ENCODE measurements around the gene SEC24D. TPM values are rescaled to one million over a fixed set of nuclear protein-coding genes. Genes with fewer than 3 reads are reported as not detected.

Gene SEC24D
- total RNA-seq, 1 experiment from 2014 or later, result 35.8 TPM

DNA sequence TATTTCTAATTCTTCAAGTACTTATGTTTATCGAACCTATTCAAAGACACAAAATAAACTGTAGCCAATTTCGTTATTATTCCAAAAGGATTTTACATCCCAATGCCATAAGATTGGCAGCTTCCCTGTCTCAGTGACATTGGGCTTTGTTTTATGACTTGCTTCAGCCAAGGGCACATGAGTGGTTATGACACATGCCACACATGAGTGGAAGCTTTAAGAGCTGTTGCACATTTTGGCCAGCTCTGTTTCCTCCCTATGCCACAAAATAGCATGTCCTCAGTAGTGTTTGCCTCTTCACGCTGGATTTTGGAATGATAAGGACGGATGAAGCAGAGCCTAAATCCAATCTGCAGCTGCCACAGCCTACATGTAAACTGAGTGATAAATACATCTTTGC is 21.9 kb downstream of the SEC24D start:
- BruUV-seq (replicated peaks), result no TSS peak
- ChIA-PET POLR2A (ENCODE audit: low non-redundant PET) (no interaction called here), CTCF (no interaction called here)
- Histone ChIP-seq H3K4me3 (ENCODE audit: low read depth, low read length, poor library complexity, severe bottlenecking) (no peak overlapping the region), H3K27me3 (replicated peaks; ENCODE audit: insufficient read depth, low read depth, low read length, poor library complexity) (no peaks in the 10 kb centered on the region), H3K9me3 (ENCODE audit: low read depth, low read length, poor library complexity, severe bottlenecking) (no peaks in the 10 kb centered on the region), H3K27ac (ENCODE audit: low read depth, low read length, poor library complexity, severe bottlenecking) (no peak overlapping the region), H3K36me3 (ENCODE audit: insufficient read depth, low read length, poor library complexity, severe bottlenecking) (peaks cover 43% of the 10 kb centered on the region), H3K4me1 (ENCODE audit: insufficient read depth, low read length, poor library complexity, severe bottlenecking) (peaks cover 25% of the 10 kb centered on the region)
- DNase-seq (ENCODE audit: low spot score), result no peak
- intact Hi-C loops (cut with micrococcal nuclease; ENCODE audit: unreplicated experiment), result no loop called here
- TF ChIP-seq, protein P1, sequence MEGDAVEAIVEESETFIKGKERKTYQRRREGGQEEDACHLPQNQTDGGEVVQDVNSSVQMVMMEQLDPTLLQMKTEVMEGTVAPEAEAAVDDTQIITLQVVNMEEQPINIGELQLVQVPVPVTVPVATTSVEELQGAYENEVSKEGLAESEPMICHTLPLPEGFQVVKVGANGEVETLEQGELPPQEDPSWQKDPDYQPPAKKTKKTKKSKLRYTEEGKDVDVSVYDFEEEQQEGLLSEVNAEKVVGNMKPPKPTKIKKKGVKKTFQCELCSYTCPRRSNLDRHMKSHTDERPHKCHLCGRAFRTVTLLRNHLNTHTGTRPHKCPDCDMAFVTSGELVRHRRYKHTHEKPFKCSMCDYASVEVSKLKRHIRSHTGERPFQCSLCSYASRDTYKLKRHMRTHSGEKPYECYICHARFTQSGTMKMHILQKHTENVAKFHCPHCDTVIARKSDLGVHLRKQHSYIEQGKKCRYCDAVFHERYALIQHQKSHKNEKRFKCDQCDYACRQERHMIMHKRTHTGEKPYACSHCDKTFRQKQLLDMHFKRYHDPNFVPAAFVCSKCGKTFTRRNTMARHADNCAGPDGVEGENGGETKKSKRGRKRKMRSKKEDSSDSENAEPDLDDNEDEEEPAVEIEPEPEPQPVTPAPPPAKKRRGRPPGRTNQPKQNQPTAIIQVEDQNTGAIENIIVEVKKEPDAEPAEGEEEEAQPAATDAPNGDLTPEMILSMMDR (conservative IDR thresholded peaks at IDR 0.05; ENCODE audit: low read depth, low read length), result no peak
- no peak for TF ChIP-seq EZH2 (IDR thresholded peaks at IDR 0.05; ENCODE audit: borderline replicate concordance, low read depth, low read length, poor library complexity, severe bottlenecking)

DNA sequence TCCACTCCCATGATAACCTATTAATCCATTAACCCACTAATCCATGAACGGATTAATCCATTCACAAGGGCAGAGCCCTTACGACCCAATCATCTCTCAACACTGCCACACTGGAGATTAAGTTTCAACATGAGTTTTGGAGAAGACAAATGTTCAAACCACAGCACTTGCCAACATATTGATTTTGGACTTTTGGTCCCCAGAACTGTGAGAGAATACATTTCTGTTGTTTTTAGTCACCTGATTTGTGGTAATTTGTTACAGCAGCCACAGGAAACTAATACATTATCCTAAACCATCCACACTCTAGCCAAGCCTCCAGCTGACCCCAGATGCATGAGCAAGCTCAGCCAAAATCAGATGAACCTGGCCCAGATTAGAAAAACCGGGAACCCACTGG is 22.4 kb downstream of the SEC24D start:
- Histone ChIP-seq H3K27me3 (replicated peaks; ENCODE audit: insufficient read depth, low read depth, low read length, poor library complexity) (no peaks in the 10 kb centered on the region), H3K4me1 (ENCODE audit: insufficient read depth, low read length, poor library complexity, severe bottlenecking) (peaks cover 25% of the 10 kb centered on the region), H3K27ac (ENCODE audit: low read depth, low read length, poor library complexity, severe bottlenecking) (no peak overlapping the region), H3K36me3 (ENCODE audit: insufficient read depth, low read length, poor library complexity, severe bottlenecking) (peaks cover 43% of the 10 kb centered on the region), H3K9me3 (ENCODE audit: low read depth, low read length, poor library complexity, severe bottlenecking) (no peaks in the 10 kb centered on the region), H3K4me3 (ENCODE audit: low read depth, low read length, poor library complexity, severe bottlenecking) (no peak overlapping the region)
- no peak for TF ChIP-seq EZH2 (IDR thresholded peaks at IDR 0.05; ENCODE audit: borderline replicate concordance, low read depth, low read length, poor library complexity, severe bottlenecking)
- TF ChIP-seq, protein P1 (conservative IDR thresholded peaks at IDR 0.05; ENCODE audit: low read depth, low read length), result no peak
- no peak for DNase-seq (ENCODE audit: low spot score)
- POLR2A ChIA-PET (ENCODE audit: low non-redundant PET), result no interaction called here
- CTCF ChIA-PET, result no interaction called here
- no TSS peak for BruUV-seq (replicated peaks)
- intact Hi-C loops (cut with micrococcal nuclease; ENCODE audit: unreplicated experiment), result no loop called here

DNA sequence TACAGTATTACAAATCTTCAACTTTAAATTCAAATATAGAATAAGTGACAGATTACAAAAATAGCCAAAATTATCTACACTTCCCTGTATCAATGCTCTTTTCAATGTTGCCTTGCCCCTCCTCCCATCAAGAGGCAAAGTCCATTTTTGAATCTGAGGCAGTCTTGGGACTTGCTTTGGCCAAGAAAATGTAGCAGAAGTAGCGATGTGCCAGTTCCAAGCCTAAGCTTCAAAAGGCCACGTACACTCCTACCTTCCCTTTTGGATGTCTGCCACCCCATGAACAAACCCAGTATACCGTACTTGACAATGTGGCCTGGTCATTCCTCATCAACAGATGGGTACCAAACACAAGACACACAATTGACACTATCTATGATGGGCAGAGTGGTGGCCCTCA is 24.1 kb downstream of the SEC24D start:
- no peaks in the 10 kb centered on the region for H3K9me3 ChIP-seq (ENCODE audit: low read depth, low read length, poor library complexity, severe bottlenecking)
- H3K27me3 ChIP-seq (replicated peaks; ENCODE audit: insufficient read depth, low read depth, low read length, poor library complexity), result no peaks in the 10 kb centered on the region
- intact Hi-C loops (cut with micrococcal nuclease; ENCODE audit: unreplicated experiment), result no loop called here
- ChIA-PET POLR2A (ENCODE audit: low non-redundant PET) (interaction anchor here (0.6 kb wide), 1 partner anchor 66 kb away, joined by 3 read pairs; no protein-coding TSS in a partner anchor), CTCF (no interaction called here)
- H3K36me3 ChIP-seq (ENCODE audit: insufficient read depth, low read length, poor library complexity, severe bottlenecking), result peaks cover 40% of the 10 kb centered on the region
- H3K27ac ChIP-seq (ENCODE audit: low read depth, low read length, poor library complexity, severe bottlenecking), result peak overlapping the region; percentile 97
- no peak for TF ChIP-seq EZH2 (IDR thresholded peaks at IDR 0.05; ENCODE audit: borderline replicate concordance, low read depth, low read length, poor library complexity, severe bottlenecking)
- TF ChIP-seq, protein P1 (conservative IDR thresholded peaks at IDR 0.05; ENCODE audit: low read depth, low read length), result no peak
- DNase-seq (ENCODE audit: low spot score), result no peak
- no peak overlapping the region for H3K4me3 ChIP-seq (ENCODE audit: low read depth, low read length, poor library complexity, severe bottlenecking)
- H3K4me1 ChIP-seq (ENCODE audit: insufficient read depth, low read length, poor library complexity, severe bottlenecking), result peaks cover 25% of the 10 kb centered on the region
- BruUV-seq (replicated peaks), result no TSS peak

All from A673 (cell line).